Transverse colon (tissue), 4 donors: ENCODE measurements around the gene GALC.
A peak's percentile ranks its signal among the peaks of the same experiment; 100 is the strongest.

Source experiments
- CTCF ChIP-seq, 5 experiments: fragments of 200-600 bp in 3 of 5; fragments of 450-650 bp in 2 of 5; sonication (generic) in 3 of 5; IDR thresholded peaks; 1 replicate in 2 of 5; 2 replicates in 3 of 5; pipeline ENCODE4 v1.5.1; 2016 to 2017; ENCODE audit warnings: antibody characterized with exemption in 5 of 5, inconsistent platforms in 3 of 5, mild to moderate bottlenecking in 2 of 5, moderate library complexity in 1 of 5
- EP300 ChIP-seq: sonication (generic); formaldehyde crosslinking; IDR thresholded peaks from one replicate; pipeline ENCODE4 v1.6.1; 2017; ENCODE audit warnings: antibody characterized with exemption, low read depth
- POLR2A ChIP-seq: fragments of 450-650 bp; IDR thresholded peaks from one replicate; pipeline ENCODE4 v1.6.1; 2016; ENCODE audit warnings: antibody characterized with exemption, mild to moderate bottlenecking, moderate library complexity
- POLR2AphosphoS5 ChIP-seq, 3 donors: sonication (generic); formaldehyde crosslinking; IDR thresholded peaks; one replicate each; pipeline ENCODE4 v1.6.1; 2016; ENCODE audit warnings: antibody characterized with exemption in 3 of 3

DNA sequence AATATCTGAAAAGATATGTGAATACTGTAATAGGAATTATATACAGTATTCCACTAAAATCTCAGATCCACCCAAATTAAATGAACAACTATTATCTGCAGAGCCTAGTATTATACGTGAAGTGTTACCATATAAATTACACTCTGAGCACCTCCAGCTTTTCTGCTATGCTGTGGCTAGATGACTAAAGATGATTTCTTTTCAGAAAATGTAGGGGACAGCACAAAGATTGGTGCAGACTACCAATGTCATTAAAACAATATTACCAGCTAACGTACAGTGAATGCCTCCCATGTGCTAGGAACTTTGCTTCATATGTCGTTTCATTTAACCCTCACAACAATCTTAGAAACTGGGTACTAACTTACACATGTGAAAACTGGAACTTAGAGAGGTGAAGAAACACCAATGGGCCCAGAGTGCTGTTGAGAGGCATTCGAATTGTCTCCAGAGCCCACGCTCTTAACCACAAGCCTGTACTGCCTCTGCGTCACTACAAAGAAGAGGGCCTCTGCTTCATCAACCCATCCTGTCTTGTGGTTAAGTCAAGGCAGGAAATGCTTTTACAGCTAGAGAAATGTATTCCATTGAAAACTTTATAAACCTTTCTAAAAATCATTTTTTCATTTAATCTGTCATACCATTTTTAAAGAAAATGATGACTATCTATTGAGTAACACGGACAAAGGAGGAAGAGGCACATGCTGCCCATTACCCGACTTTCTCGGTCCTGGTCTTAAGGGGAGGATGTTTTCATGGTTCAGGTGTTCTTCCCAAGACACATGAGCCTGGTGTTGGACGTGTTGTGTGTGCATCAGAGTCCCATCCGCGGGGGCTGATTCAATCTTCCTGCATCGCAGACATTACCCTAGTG, 13.2 kb upstream of the GALC start:
- TF ChIP-seq POLR2A (peak; percentile 19), CTCF (IDR thresholded peaks at IDR 0.05) (no peak), POLR2AphosphoS5 (IDR thresholded peaks at IDR 0.05) (peak in 2 of 3 donors; percentile 19 to 56), EP300 (no peak)
